HG02973 (cell line): ENCODE measurements around the gene SLC5A8.
"Not testable (repeated sequence)": the region's sequence is repeated elsewhere in the genome, so short reads cannot be mapped to it uniquely, and the experiment has no call there.

Experiments
- ATAC-seq: cut with Tn5 transposase; IDR thresholded peaks from one replicate; pipeline ENCODE4 v1.9.1; 2021; ENCODE audit warnings: moderate library complexity; ENCODE audit not compliant: unreplicated experiment

SLC5A8 gene

DNA sequence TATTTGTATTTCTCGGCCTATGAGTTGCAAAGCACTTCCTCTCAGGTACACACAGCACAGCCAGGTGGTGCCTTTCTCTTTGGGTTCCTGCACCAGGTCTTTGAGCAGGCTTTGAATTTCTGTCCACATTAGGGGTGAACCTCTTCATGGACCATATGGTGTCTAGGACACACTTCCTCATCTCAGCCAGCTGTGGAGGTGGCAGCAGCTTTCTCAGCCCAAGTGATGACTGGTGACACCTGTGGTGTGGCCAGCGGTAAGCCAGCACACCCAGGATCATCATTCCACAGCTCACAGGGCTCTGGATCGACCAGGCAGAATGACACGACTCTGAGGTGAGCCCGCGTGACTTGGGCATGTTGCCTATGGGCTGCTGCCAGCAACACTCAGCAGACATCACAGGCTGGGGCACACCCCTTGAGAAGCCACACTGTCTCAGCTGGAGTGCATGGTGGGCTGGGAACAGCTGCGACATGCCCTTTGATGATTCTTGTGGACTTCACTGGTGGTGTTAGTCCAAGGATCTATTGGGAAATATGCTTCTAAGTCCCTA is 36.8 kb downstream of the SLC5A8 start:
- ATAC-seq: no peak

- ATAC-seq: no peak
Observed at GRCh38 chr12:101172316-101172715, 37.7 kb downstream of the SLC5A8 start.

DNA sequence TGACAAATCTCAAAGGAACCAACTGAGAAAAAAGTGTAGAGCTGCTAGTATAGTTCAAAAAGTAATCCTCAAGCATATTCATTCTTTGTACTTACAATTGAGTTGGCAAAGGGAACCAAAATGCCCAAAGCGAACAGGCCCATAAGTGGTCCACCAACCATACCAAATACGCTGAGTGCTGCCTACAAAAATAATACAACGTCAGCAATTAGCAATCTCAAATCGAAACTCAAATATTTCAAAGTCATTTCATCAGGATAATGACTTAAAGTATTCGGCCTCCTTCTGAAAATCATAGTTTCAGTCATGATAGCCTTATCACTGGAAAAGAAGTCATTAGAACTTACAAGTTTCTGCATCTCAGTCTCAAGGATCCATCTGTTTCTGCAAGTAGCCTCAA is 42.0 kb downstream of the SLC5A8 start:
- ATAC-seq: no peak

- ATAC-seq: no peak
Observed at GRCh38 chr12:101166866-101167265, 43.2 kb downstream of the SLC5A8 start.

GRCh38 chr12:101165319-101165718 is 44.7 kb downstream of the SLC5A8 start:
- no peak for ATAC-seq

DNA sequence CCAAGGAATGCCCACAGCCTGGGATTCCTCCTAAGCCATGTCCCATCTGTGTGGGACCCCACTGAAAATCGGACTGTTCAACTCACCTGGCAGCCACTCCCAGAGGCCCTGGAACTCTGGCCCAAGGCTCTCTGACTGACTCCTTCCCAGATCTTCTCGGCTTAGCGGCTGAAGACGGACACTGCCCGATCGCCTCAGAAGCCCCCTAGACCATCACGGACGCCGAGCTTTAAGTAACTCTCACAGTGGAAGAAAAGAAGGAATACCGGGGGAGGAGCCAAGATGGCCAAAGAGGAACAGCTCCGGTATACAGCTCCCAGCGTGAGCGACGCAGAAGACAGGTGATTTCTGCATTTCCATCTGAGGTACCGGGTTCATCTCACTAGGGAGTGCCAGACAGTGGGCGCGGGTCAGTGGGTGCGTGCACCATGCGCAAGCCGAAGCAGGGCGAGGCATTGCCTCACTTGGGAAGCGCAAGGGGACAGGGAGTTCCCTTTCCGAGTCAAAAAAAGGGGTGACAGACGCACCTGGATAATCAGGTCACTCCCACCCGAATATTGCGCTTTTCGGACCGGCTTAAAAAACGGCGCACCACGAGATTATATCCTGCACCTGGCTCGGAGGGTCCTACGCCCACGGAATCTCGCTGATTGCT is 64.1 kb downstream of the SLC5A8 start:
- not testable (repeated sequence) for ATAC-seq

GRCh38 chr12:101127521-101128219 is 82.4 kb downstream of the SLC5A8 start:
- ATAC-seq: no peak

GRCh38 chr12:101117842-101118241 is 92.2 kb downstream of the SLC5A8 start:
- ATAC-seq: no peak

GRCh38 chr12:101116911-101117310 is 93.1 kb downstream of the SLC5A8 start:
- no peak for ATAC-seq

GRCh38 chr12:101115326-101115725 is 94.7 kb downstream of the SLC5A8 start:
- ATAC-seq: peak; percentile 46

DNA sequence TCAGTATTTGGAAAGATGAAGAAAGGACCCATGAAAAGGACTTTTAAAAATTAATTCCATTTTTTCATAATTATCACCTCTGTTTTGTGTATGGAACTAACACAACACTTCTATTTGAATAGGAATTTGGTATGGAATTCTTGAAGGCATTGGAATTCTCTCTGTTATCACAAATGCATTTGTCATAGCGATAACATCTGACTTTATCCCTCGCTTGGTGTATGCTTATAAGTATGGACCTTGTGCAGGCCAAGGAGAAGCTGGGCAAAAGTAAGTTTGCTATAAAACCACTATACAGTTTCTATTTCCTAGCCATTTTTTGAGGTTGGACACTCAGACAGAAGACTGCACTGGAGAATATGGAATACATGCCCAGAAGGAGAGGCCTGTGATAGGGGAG is 98.6 kb downstream of the SLC5A8 start:
- ATAC-seq: no peak

- no peak for ATAC-seq
Observed at GRCh38 chr12:101110866-101111265, 99.2 kb downstream of the SLC5A8 start.

DNA sequence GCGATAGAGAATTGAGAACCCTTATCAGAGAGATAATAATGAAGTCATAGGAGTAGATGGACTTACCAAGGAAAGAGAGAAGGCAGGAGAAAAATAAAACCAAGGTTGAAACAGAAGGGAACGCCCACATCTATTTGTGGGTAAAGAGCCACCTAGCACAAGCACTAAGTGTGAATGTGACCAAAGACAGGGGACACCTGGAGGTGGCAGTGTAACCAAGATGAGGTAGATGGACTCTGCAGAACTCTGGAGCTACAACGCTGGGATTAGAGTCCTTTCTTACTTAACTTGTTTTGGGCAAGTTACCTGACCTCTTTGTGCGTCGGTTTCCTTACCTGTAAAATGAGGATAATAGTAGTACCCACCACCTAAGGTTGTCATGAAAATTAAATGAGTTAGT is 101.9 kb downstream of the SLC5A8 start:
- ATAC-seq: no peak

- ATAC-seq: no peak
Observed at GRCh38 chr12:101107032-101107763, 102.8 kb downstream of the SLC5A8 start.
